Activated CD4-positive, alpha-beta T cell treated with anti-CD3 and anti-CD28 coated beads, Interleukin-2, amount 10 ng/mL, durations not matched to agents 24 days and 14 days (primary cell): ENCODE results near the gene NAA60. TPM values are rescaled to one million over a fixed set of nuclear protein-coding genes. Genes with fewer than 3 reads are reported as not detected.
"Not testable (repeated sequence)": the region's sequence is repeated elsewhere in the genome, so short reads cannot be mapped to it uniquely, and the experiment has no call there.

Source experiments
- DNase-seq: peaks from one replicate; pipeline ENCODE4 v3.0.0; 2022
- H3K27ac Mint-ChIP-seq: one replicate; pipeline ENCODE4 v1.8.0; 2022; ENCODE audit warnings: mild to moderate bottlenecking, mixed read lengths
- H3K27me3 Mint-ChIP-seq: one replicate; pipeline ENCODE4 v1.8.0; 2022; ENCODE audit warnings: mixed read lengths
- H3K36me3 Mint-ChIP-seq: one replicate; pipeline ENCODE4 v1.8.0; 2022; ENCODE audit warnings: low read depth, mild to moderate bottlenecking, mixed read lengths
- H3K4me1 Mint-ChIP-seq: one replicate; pipeline ENCODE4 v1.8.0; 2021; ENCODE audit warnings: mixed read lengths
- H3K4me3 Mint-ChIP-seq: one replicate; pipeline ENCODE4 v1.8.0; 2022; ENCODE audit warnings: mild to moderate bottlenecking, moderate library complexity, mixed read lengths
- H3K9me3 Mint-ChIP-seq: one replicate; pipeline ENCODE4 v1.8.0; 2021; ENCODE audit warnings: mixed read lengths
- intact Hi-C: fragments of 100-400 bp; cut with micrococcal nuclease; formaldehyde crosslinking; loops from one replicate; pipeline ENCODE4 v1.15.1; 2023
- total RNA-seq: library from RNA; stranded (reverse); gene quantifications from 2 replicates; pipeline ENCODE4 v1.2.3, GENCODE V29; 2022

NAA60 gene
- total RNA-seq, 1 donor from 2014 or later = 31.4 TPM

- no peaks in the 10 kb centered on the region for H3K27me3 Mint-ChIP-seq
- no peak for DNase-seq
- no peak overlapping the region for H3K27ac Mint-ChIP-seq
- peaks cover 19% of the 10 kb centered on the region for H3K4me1 Mint-ChIP-seq
- intact Hi-C loops = no loop called here
- H3K36me3 Mint-ChIP-seq = peaks cover 5% of the 10 kb centered on the region
- H3K9me3 Mint-ChIP-seq = no peaks in the 10 kb centered on the region
- no peak overlapping the region for H3K4me3 Mint-ChIP-seq
These were observed 54.3 kb downstream of the NAA60 start for GRCh38 chr16:3497771-3498170.

- H3K27me3 Mint-ChIP-seq = no peaks in the 10 kb centered on the region
- no peak for DNase-seq
- peaks cover 5% of the 10 kb centered on the region for H3K36me3 Mint-ChIP-seq
- H3K4me3 Mint-ChIP-seq = no peak overlapping the region
- no peak overlapping the region for H3K27ac Mint-ChIP-seq
- H3K9me3 Mint-ChIP-seq = no peaks in the 10 kb centered on the region
- H3K4me1 Mint-ChIP-seq = peaks cover 30% of the 10 kb centered on the region
- intact Hi-C loops = no loop called here
These were observed 55.5 kb downstream of the NAA60 start for GRCh38 chr16:3498988-3499387.

- intact Hi-C loops = loop anchor here (2.0 to 10.0 kb wide), 6 partner anchors 43 to 369 kb away; partner anchors contain the start of genes NLRC3, SLX4, ZNF174 and ZNF263
- peak overlapping the region; percentile 93 for H3K4me3 Mint-ChIP-seq
- H3K27ac Mint-ChIP-seq = peak overlapping the region; percentile 97
- H3K4me1 Mint-ChIP-seq = peaks cover 51% of the 10 kb centered on the region
- peaks cover 16% of the 10 kb centered on the region for H3K36me3 Mint-ChIP-seq
- H3K27me3 Mint-ChIP-seq, H3K9me3 Mint-ChIP-seq, DNase-seq: not testable (repeated sequence)
These were observed 57.9 kb downstream of the NAA60 start for GRCh38 chr16:3501412-3501761.

DNA sequence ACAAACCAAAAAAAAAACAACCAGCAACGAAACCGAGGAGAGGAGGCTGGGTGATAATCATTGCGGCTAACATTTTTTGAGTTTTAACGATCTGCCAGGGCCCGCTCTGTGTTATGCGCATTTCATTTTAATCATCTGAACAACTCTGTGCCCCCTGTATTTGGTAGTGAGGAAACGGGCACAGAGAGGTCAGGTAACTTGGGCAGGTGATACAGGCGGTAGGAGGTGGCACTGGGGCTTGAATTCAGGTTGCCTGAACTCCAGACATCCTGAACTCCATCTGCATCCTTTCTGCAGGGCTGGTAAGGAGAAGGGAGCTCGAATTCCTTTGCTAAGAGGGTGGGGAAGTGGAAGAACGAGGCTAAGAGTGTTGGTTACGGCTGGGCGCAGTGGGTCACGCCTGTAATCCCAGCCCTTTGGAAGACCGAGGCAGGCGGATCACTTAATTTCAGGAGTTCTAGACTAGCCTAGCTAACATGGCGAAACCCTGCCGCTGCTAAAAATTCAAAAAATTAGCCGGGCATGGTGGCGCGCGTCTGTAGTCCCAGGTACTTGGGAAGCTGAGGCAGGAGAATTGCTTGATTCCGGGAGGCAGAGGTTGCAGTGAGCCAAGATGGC is 58.4 kb downstream of the NAA60 start:
- Mint-ChIP-seq H3K9me3 (no peaks in the 10 kb centered on the region), H3K4me1 (peaks cover 51% of the 10 kb centered on the region)

DNA sequence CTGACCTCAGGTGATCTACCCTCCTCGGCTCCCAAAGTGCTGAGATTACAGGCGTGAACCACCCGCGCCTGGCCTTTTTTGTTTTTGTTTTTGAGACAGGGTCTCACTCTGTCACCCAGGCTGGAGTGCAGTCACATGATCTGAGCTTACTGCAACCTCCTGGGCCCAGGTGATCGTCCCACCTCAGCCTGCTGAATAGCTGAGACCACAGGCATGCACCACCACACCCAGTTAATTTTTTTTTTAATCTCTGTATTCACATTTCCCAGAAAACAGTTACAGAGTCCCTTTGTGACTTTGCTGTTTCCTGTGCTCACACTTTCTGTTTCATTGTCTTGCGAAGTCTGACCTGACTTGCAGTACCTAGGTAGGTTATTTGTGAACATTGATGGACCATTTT is 60.0 kb downstream of the NAA60 start:
- Mint-ChIP-seq H3K4me1 (peaks cover 57% of the 10 kb centered on the region), H3K27me3 (no peaks in the 10 kb centered on the region), H3K27ac (peak overlapping the region; percentile 97), H3K4me3 (peak overlapping the region; percentile 80), H3K9me3 (no peaks in the 10 kb centered on the region), H3K36me3 (peaks cover 28% of the 10 kb centered on the region)
- intact Hi-C loops = loop anchor here (5.0 to 10.0 kb wide), 4 partner anchors 74 to 371 kb away; partner anchors contain the start of genes NLRC3, SLX4, ZNF174 and ZSCAN32
- DNase-seq = peak; percentile 92

More for the DNA sequence above, 58.4 kb downstream of the NAA60 start:
- DNase-seq = no peak
- Mint-ChIP-seq H3K36me3 (peaks cover 19% of the 10 kb centered on the region), H3K27me3 (no peaks in the 10 kb centered on the region), H3K27ac (peak overlapping the region; percentile 97), H3K4me3 (peak overlapping the region; percentile 93)
- intact Hi-C loops = loop anchor here (2.0 to 10.0 kb wide), 6 partner anchors 43 to 370 kb away; partner anchors contain the start of genes NLRC3, SLX4, ZNF174 and ZNF263

DNA sequence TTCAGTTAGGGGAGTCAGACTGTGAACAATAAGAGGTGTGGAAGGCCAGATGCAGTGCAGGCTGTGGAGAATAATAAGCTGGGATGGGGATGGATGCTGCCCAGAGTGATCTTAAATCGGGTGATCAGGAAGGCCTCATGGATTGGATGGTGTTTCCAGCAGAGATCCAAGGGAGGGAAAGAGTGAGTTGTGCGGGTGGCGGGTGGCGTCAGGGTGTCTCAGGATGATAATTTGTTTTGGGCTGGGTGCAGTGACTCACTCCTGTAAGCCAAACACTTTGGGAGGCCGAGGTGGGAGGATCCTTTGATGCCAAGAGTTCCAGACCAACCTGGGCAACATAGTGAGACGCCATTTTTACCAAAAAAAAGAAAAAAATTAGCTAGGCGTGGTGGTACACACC is 65.3 kb downstream of the NAA60 start:
- peak overlapping the region; percentile 39 for H3K4me3 Mint-ChIP-seq
- peaks cover 59% of the 10 kb centered on the region for H3K4me1 Mint-ChIP-seq

DNA sequence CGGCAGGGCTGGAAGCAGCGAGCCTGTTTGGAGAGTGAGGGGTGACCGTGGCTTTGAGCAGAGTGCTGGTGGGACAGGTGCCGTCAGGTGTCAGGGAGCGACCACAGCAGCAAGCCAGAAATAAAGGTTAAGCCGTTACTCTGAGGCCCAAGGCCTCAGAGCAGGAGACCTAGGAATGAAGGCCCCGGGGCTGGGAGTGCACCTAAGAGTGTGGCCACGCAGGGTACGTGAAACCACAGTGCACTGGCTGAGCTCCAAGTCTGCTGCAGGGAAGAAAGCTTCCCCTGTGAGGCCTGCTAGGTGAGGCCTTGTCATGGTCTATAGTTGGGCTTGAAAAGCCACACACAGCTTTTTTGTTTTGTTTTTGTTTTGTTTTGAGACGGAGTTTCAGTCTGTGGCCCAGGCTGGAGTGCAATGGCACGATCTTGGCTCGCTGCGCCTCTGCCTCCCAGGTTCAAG is 66.0 kb downstream of the NAA60 start:
- H3K9me3 Mint-ChIP-seq = no peaks in the 10 kb centered on the region
- H3K4me3 Mint-ChIP-seq = peak overlapping the region; percentile 39
- intact Hi-C loops = loop anchor here (1.0 to 10.0 kb wide), 4 partner anchors 9 to 245 kb away; partner anchors contain the start of gene SLX4
- H3K4me1 Mint-ChIP-seq = peaks cover 52% of the 10 kb centered on the region
- H3K27me3 Mint-ChIP-seq = no peaks in the 10 kb centered on the region
- H3K27ac Mint-ChIP-seq = peak overlapping the region; percentile 76
- DNase-seq = peak; percentile 93
- H3K36me3 Mint-ChIP-seq = peaks cover 61% of the 10 kb centered on the region

More for the DNA sequence above, 65.3 kb downstream of the NAA60 start:
- Mint-ChIP-seq H3K36me3 (peaks cover 54% of the 10 kb centered on the region), H3K27ac (peak overlapping the region; percentile 76), H3K27me3 (no peaks in the 10 kb centered on the region), H3K9me3 (no peaks in the 10 kb centered on the region)
- intact Hi-C loops = loop anchor here (1.0 to 10.0 kb wide), 4 partner anchors 8 to 244 kb away; partner anchors contain the start of gene SLX4
- DNase-seq = no peak

DNA sequence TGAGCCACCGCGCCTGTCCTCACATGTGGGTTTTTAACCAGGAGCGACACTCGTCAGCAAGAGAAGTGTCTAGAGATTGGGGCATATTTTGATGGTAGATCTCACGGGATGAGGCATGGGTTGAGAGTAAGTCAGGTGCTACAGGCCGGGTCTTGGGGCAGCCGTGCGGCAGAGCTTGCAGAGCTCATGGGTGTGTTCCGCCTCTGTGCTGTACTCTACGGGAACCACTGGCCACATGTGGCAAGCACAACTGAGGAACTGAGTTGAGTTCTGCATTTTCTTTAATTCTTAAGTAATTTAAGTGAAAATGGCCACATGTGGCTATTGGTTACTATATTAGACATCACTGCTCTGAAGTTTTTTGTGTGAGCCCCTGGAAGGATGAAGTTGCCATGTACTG is 66.9 kb downstream of the NAA60 start:
- Mint-ChIP-seq H3K36me3 (peaks cover 63% of the 10 kb centered on the region), H3K4me1 (peaks cover 44% of the 10 kb centered on the region), H3K4me3 (peak overlapping the region; percentile 18), H3K27ac (peak overlapping the region; percentile 76), H3K27me3 (no peaks in the 10 kb centered on the region), H3K9me3 (no peaks in the 10 kb centered on the region)
- DNase-seq = no peak
- intact Hi-C loops = no loop called here

- H3K4me1 Mint-ChIP-seq = peaks cover 36% of the 10 kb centered on the region
- H3K27ac Mint-ChIP-seq = peak overlapping the region; percentile 17
- no peaks in the 10 kb centered on the region for H3K27me3 Mint-ChIP-seq
- no peaks in the 10 kb centered on the region for H3K9me3 Mint-ChIP-seq
- intact Hi-C loops = no loop called here
- H3K36me3 Mint-ChIP-seq = peaks cover 61% of the 10 kb centered on the region
- no peak for DNase-seq
- peak overlapping the region; percentile 1 for H3K4me3 Mint-ChIP-seq
These were observed 68.1 kb downstream of the NAA60 start for GRCh38 chr16:3511286-3512180.

- Mint-ChIP-seq H3K4me3 (no peak overlapping the region), H3K27me3 (no peaks in the 10 kb centered on the region), H3K9me3 (no peaks in the 10 kb centered on the region), H3K36me3 (peaks cover 59% of the 10 kb centered on the region), H3K27ac (peak overlapping the region; percentile 76), H3K4me1 (peaks cover 26% of the 10 kb centered on the region)
- DNase-seq = no peak
- intact Hi-C loops = no loop called here
These were observed 70.6 kb downstream of the NAA60 start for GRCh38 chr16:3513892-3514583.

GRCh38 chr16:3514621-3515020 is 71.1 kb downstream of the NAA60 start:
- DNase-seq = no peak
- Mint-ChIP-seq H3K9me3 (no peaks in the 10 kb centered on the region), H3K27me3 (no peaks in the 10 kb centered on the region), H3K36me3 (peaks cover 60% of the 10 kb centered on the region), H3K4me1 (peaks cover 24% of the 10 kb centered on the region), H3K4me3 (no peak overlapping the region), H3K27ac (no peak overlapping the region)
- intact Hi-C loops = no loop called here

DNA sequence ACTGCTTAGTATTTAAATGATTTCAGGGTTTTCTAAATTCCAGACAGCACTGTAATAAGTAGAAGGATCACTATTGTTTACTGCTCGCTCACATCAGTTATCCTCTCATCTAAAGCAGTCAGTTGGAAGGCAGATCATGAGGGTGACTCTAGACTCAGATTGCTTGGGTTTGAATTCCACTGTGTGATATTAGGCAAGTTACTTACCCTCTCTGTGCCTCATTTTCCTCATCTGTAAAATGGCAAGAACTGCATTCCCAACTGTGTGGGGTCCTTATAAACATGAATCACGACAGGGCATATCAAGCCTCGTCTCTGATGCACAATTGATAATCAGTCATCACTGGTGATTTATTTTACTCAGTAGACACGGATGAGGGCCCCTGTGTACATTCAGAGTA is 72.4 kb downstream of the NAA60 start:
- no peak overlapping the region for H3K4me3 Mint-ChIP-seq
- intact Hi-C loops = no loop called here

DNA sequence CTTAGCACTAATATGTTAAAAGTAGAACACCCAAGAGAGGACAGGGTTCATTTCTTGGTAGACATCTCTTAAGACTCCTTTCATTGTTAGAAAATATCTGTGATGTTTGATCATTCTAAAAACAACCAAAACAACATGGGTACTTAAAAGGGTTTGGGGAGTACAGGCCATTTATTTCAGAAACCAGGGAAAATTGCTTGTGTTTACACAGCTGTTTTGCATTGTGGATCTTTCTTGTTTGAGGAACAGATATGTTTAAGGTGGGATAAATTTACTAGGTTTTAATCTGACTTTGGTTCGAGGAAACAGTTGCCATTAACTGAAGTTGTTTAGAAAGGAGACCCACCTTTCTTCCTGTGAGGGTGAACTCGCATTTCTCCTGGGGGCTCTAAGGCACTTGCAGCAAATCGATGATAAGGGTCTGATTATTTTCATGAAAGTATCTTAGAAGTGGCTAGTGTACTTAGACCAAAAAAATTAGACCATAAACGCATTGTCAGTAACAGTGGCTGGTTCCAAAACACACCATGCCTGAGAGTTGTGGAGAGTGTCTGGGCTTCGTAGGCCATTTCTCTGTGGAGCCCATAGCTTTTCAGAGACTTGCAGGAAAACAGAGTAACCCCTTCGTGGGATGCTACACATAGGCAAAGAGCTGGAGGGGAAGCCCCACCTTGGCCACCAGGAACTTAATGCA is 75.0 kb downstream of the NAA60 start:
- peaks cover 60% of the 10 kb centered on the region for H3K36me3 Mint-ChIP-seq
- H3K9me3 Mint-ChIP-seq = no peaks in the 10 kb centered on the region
- peaks cover 16% of the 10 kb centered on the region for H3K4me1 Mint-ChIP-seq
- no peak for DNase-seq
- no peaks in the 10 kb centered on the region for H3K27me3 Mint-ChIP-seq
- intact Hi-C loops = no loop called here
- H3K4me3 Mint-ChIP-seq = no peak overlapping the region
- no peak overlapping the region for H3K27ac Mint-ChIP-seq

More for the DNA sequence above, 72.4 kb downstream of the NAA60 start:
- H3K9me3 Mint-ChIP-seq = no peaks in the 10 kb centered on the region
- H3K36me3 Mint-ChIP-seq = peaks cover 64% of the 10 kb centered on the region
- no peak for DNase-seq
- H3K27ac Mint-ChIP-seq = no peak overlapping the region
- no peaks in the 10 kb centered on the region for H3K27me3 Mint-ChIP-seq
- peaks cover 22% of the 10 kb centered on the region for H3K4me1 Mint-ChIP-seq
